Neural cell (in vitro differentiated cells): Measurements from ENCODE around the gene MRPL11. TPM values are rescaled to one million over a fixed set of nuclear protein-coding genes. Genes with fewer than 3 reads are reported as not detected.

Experiments
- H2AFZ ChIP-seq: fragments of 200-600, 300-800 bp; sonication (generic), shearing (Covaris generic); 2 replicates; pipeline ENCODE4 v1.6.0; 2014; ENCODE audit warnings: low read depth, mild to moderate bottlenecking, antibody characterized with exemption, low read length, moderate library complexity
- H3F3A ChIP-seq: fragments of 200-600 bp; shearing (Covaris generic); 2 replicates; pipeline ENCODE4 v1.6.1; 2016; ENCODE audit warnings: mild to moderate bottlenecking, moderate library complexity, mixed read lengths, antibody characterized with exemption, low read length; ENCODE audit not compliant: insufficient read depth, poor library complexity, severe bottlenecking
- H3K27ac ChIP-seq: fragments of 200-600, 300-800 bp; sonication (generic), shearing (Covaris generic); 2 replicates; pipeline ENCODE4 v1.5.1; 2014; ENCODE audit warnings: mild to moderate bottlenecking, low read length, moderate library complexity
- H3K27me3 ChIP-seq: fragments of 300-800, 200-600 bp; sonication (generic), shearing (Covaris generic); 2 replicates; pipeline ENCODE4 v1.6.0; 2014; ENCODE audit warnings: mild to moderate bottlenecking, low read depth, low read length, moderate library complexity; ENCODE audit not compliant: insufficient read depth
- H3K36me3 ChIP-seq: fragments of 300-800, 200-600 bp; sonication (generic), shearing (Covaris generic); 2 replicates; pipeline ENCODE4 v1.5.1; 2014; ENCODE audit warnings: mild to moderate bottlenecking, antibody characterized with exemption, low read length, moderate library complexity; ENCODE audit not compliant: insufficient read depth
- H3K4me2 ChIP-seq: fragments of 300-800, 200-600 bp; sonication (generic), shearing (Covaris generic); 2 replicates; pipeline ENCODE4 v1.6.0; 2014; ENCODE audit warnings: mild to moderate bottlenecking, low read length
- H3K4me3 ChIP-seq: fragments of 300-800, 200-600 bp; sonication (generic), shearing (Covaris generic); 2 replicates; pipeline ENCODE4 v1.5.1; 2014; ENCODE audit warnings: mild to moderate bottlenecking, low read length, moderate library complexity
- H3K79me2 ChIP-seq: fragments of 200-600 bp; shearing (Covaris generic); replicated peaks from 2 replicates; pipeline ENCODE4 v1.6.0; 2014; ENCODE audit warnings: mild to moderate bottlenecking, low read length, moderate library complexity; ENCODE audit not compliant: insufficient read depth
- H3K9ac ChIP-seq: fragments of 300-800, 200-600 bp; sonication (generic), shearing (Covaris generic); 2 replicates; pipeline ENCODE4 v1.6.1; 2016; ENCODE audit warnings: mild to moderate bottlenecking, low read length, mixed read lengths
- H3K9me2 ChIP-seq: fragments of 200-600 bp; shearing (Covaris generic); 2 replicates; pipeline ENCODE4 v1.6.1; 2016; ENCODE audit warnings: mild to moderate bottlenecking, low read length, mixed read lengths; ENCODE audit not compliant: insufficient read depth
- H3K9me3 ChIP-seq: fragments of 200-600, 300-800 bp; sonication (generic), shearing (Covaris generic); 2 replicates; pipeline ENCODE4 v1.6.1; 2016; ENCODE audit warnings: mild to moderate bottlenecking, mixed run types, low read length, moderate library complexity, mixed read lengths
- H4K20me1 ChIP-seq: fragments of 200-600 bp; shearing (Covaris generic); 2 replicates; pipeline ENCODE4 v1.6.1; 2016; ENCODE audit warnings: mild to moderate bottlenecking, mixed run types; ENCODE audit not compliant: insufficient read depth
- CTCF ChIP-seq: fragments of 450-650 bp; IDR thresholded peaks from 2 replicates; pipeline ENCODE4 v1.5.1; 2014; ENCODE audit warnings: antibody characterized with exemption, mild to moderate bottlenecking, moderate library complexity; ENCODE audit not compliant: poor library complexity, severe bottlenecking
- EP300 ChIP-seq: fragments of 450-650 bp; conservative IDR thresholded peaks from 2 replicates; pipeline ENCODE4 v1.6.1; 2014; ENCODE audit warnings: antibody characterized with exemption, mild to moderate bottlenecking, moderate library complexity; ENCODE audit not compliant: poor library complexity, severe bottlenecking
- EZH2 ChIP-seq: fragments of 200-600, 300-800 bp; shearing (Covaris generic), sonication (generic); IDR thresholded peaks from 2 replicates; pipeline ENCODE4 v1.6.1; 2014; ENCODE audit warnings: antibody characterized with exemption, low read length, borderline replicate concordance, mild to moderate bottlenecking; ENCODE audit not compliant: insufficient read depth, poor library complexity, severe bottlenecking
- MXI1 ChIP-seq: fragments of 450-650 bp; conservative IDR thresholded peaks from 2 replicates; pipeline ENCODE4 v1.6.1; 2014; ENCODE audit warnings: antibody characterized with exemption, mild to moderate bottlenecking; ENCODE audit not compliant: poor library complexity, severe bottlenecking
- POLR2AphosphoS5 ChIP-seq: IDR thresholded peaks from 2 replicates; pipeline ENCODE4 v1.6.1; 2012
- RAD21 ChIP-seq: fragments of 450-650 bp; conservative IDR thresholded peaks from 2 replicates; pipeline ENCODE4 v1.6.1; 2014; ENCODE audit warnings: antibody characterized with exemption, mild to moderate bottlenecking, moderate library complexity
- SMC3 ChIP-seq: fragments of 450-650 bp; conservative IDR thresholded peaks from 2 replicates; pipeline ENCODE4 v1.6.1; 2014; ENCODE audit warnings: antibody characterized with exemption, mild to moderate bottlenecking, moderate library complexity; ENCODE audit not compliant: poor library complexity
- TAF1 ChIP-seq: IDR thresholded peaks from 2 replicates; pipeline ENCODE4 v1.6.1; 2012; ENCODE audit warnings: low read depth
- polyA plus RNA-seq: library from polyadenylated mRNA; depleted of rRNA; stranded (reverse); fragments of >200 nt; gene quantifications from 2 replicates; pipeline ENCODE4 v1.2.3, GENCODE V29; 2014
- TF ChIP-seq, protein P1 (sequence below): IDR thresholded peaks from 2 replicates; pipeline ENCODE4 v1.6.1; 2012; ENCODE audit warnings: borderline replicate concordance

The MRPL11 gene
- polyA plus RNA-seq, 1 donor from 2014 or later, result 50.9 TPM

GRCh38 chr11:66414120-66414934 lies 24.3 kb downstream of the MRPL11 start:
- H3K79me2 ChIP-seq, result peaks cover 3% of the 10 kb centered on the region
- H3K4me2 ChIP-seq, result no peak overlapping the region
- no peaks in the 10 kb centered on the region for H3F3A ChIP-seq
- H3K36me3 ChIP-seq, result no peaks in the 10 kb centered on the region
- H4K20me1 ChIP-seq, result no peaks in the 10 kb centered on the region
- no peak overlapping the region for H2AFZ ChIP-seq
- no peaks in the 10 kb centered on the region for H3K9me3 ChIP-seq
- H3K27me3 ChIP-seq, result peaks cover 10% of the 10 kb centered on the region
- no peak overlapping the region for H3K4me3 ChIP-seq
- no peaks in the 10 kb centered on the region for H3K9me2 ChIP-seq
- peak overlapping the region; percentile 15 for H3K9ac ChIP-seq
- TF ChIP-seq, protein P1, sequence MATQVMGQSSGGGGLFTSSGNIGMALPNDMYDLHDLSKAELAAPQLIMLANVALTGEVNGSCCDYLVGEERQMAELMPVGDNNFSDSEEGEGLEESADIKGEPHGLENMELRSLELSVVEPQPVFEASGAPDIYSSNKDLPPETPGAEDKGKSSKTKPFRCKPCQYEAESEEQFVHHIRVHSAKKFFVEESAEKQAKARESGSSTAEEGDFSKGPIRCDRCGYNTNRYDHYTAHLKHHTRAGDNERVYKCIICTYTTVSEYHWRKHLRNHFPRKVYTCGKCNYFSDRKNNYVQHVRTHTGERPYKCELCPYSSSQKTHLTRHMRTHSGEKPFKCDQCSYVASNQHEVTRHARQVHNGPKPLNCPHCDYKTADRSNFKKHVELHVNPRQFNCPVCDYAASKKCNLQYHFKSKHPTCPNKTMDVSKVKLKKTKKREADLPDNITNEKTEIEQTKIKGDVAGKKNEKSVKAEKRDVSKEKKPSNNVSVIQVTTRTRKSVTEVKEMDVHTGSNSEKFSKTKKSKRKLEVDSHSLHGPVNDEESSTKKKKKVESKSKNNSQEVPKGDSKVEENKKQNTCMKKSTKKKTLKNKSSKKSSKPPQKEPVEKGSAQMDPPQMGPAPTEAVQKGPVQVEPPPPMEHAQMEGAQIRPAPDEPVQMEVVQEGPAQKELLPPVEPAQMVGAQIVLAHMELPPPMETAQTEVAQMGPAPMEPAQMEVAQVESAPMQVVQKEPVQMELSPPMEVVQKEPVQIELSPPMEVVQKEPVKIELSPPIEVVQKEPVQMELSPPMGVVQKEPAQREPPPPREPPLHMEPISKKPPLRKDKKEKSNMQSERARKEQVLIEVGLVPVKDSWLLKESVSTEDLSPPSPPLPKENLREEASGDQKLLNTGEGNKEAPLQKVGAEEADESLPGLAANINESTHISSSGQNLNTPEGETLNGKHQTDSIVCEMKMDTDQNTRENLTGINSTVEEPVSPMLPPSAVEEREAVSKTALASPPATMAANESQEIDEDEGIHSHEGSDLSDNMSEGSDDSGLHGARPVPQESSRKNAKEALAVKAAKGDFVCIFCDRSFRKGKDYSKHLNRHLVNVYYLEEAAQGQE, result no peak
- TF ChIP-seq CTCF, result no peak
- TF ChIP-seq RAD21, result no peak
- no peak for TF ChIP-seq EZH2
- no peak for TF ChIP-seq SMC3
- no peak for TF ChIP-seq EP300
- no peak for TF ChIP-seq TAF1
- no peak for TF ChIP-seq POLR2AphosphoS5
- no peak for TF ChIP-seq MXI1
- no peak overlapping the region for H3K27ac ChIP-seq

DNA sequence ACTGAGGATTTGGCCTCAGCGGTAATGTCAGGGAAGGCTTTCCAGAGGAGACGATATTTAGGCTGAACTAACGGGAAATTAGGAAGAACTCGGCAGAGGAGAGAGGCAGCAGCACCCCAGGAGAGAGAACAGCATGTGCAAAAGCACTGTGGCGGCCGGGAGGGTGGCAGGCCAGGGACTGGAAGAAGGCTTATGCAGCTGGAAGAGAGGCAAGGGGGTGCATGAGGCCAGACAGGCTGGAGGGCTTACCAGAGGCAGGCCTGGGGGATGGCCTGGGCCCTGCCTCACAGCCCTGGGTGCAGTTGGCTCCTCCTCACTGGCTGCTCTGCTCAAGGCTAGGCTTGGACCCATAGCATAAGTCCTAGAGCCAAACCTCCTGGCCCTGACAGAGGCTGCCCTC lies 25.5 kb downstream of the MRPL11 start:
- Histone ChIP-seq H3K79me2 (peaks cover 3% of the 10 kb centered on the region), H3K36me3 (no peaks in the 10 kb centered on the region), H3K27ac (no peak overlapping the region), H3K9ac (no peak overlapping the region), H3K9me2 (no peaks in the 10 kb centered on the region), H3F3A (no peaks in the 10 kb centered on the region), H3K9me3 (no peaks in the 10 kb centered on the region), H4K20me1 (no peaks in the 10 kb centered on the region), H3K4me2 (no peak overlapping the region), H3K27me3 (no peaks in the 10 kb centered on the region), H3K4me3 (no peak overlapping the region), H2AFZ (no peak overlapping the region)
- TF ChIP-seq POLR2AphosphoS5 (no peak), EZH2 (no peak), EP300 (no peak), CTCF (no peak), SMC3 (no peak)
